ENCODE data around the gene OR2T35.

OR2T35 gene

DNA sequence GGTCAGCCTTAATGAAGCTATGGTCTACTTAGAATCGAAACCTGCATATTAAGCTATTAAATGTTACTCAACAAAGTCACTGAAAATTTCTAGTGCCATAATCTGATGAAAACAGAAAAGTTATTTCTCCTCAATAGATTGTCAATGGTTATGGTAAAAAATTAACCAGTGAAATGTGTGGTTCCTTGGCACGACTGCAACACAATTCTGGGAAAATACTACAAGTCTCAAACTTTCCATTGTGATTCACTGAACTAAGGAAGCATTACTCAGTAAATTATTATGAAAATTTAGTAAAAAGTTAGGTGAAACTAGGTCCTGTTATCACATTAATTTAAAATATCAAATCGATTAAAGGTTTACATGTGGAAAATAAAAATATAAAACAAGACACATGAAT lies 34.8 kb downstream of the OR2T35 start:
- DNase-seq (ENCODE audit: low read depth) = no peak
- TF ChIP-seq CTCF (conservative IDR thresholded peaks at IDR 0.05; ENCODE audit: low read length) = no peak
- H3K4me3 ChIP-seq (ENCODE audit: low read length) = no peak overlapping the region

- H3K4me3 ChIP-seq (ENCODE audit: low read length) = no peak overlapping the region
- no peak for DNase-seq (ENCODE audit: low read depth)
- TF ChIP-seq CTCF (conservative IDR thresholded peaks at IDR 0.05; ENCODE audit: low read length) = no peak
These were observed 45.7 kb downstream of the OR2T35 start for GRCh38 chr1:248599396-248599795.

GRCh38 chr1:248597589-248597988 lies 47.5 kb downstream of the OR2T35 start, which contains the start of gene OR2T10:
TSS of gene OR2T10 (minus strand) at chr1:248597700. CDS start at chr1:248593768, 3,932 bp downstream.
- no peak within 1 kb of the TSS for H3K4me3 ChIP-seq (ENCODE audit: low read length)
- no peak for TF ChIP-seq CTCF (conservative IDR thresholded peaks at IDR 0.05; ENCODE audit: low read length)
- no peak for DNase-seq (ENCODE audit: low read depth)

DNA sequence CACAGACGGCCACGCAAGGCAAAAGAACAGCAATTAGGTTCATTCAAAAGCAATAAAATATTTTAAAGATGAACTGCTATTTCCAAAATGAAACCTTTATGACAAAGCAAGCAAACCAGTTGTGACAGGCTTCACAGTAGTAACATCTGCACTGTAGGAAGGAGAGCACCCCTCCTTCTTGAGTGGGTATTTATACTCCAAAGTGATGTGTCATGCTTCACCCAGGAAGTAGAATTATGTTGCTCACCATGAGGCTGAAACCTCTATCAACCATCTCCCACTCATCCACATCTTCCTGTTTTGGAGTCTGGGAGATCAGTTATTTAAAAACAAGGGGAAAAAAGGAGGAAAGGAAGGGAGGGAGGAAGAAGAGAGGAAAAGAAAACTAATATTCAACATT lies 48.5 kb downstream of the OR2T35 start:
- H3K4me3 ChIP-seq (ENCODE audit: low read length) = no peak overlapping the region
- TF ChIP-seq CTCF (conservative IDR thresholded peaks at IDR 0.05; ENCODE audit: low read length) = no peak
- DNase-seq (ENCODE audit: low read depth) = no peak

GRCh38 chr1:248593226-248593625 lies 51.9 kb downstream of the OR2T35 start:
- DNase-seq (ENCODE audit: low read depth) = no peak
- no peak overlapping the region for H3K4me3 ChIP-seq (ENCODE audit: low read length)
- TF ChIP-seq CTCF (conservative IDR thresholded peaks at IDR 0.05; ENCODE audit: low read length) = no peak

DNA sequence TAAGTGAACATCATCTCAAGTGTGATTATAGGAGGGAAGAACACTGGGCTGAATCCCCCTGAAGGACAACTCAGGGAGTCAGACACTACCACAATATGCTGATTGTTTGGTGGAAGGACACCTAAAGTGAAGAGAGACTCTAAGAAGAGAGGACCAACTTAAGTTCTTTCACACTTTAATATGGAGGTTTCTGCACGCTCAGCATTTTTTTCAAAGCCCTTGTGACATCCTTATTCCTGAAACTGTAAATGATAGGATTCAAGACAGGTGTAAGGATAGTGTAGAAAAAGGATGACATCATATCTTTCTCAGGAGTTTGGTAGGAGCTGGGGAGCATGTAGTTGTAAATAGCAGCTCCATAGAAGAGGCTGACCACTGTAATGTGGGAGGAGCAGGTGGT lies 52.4 kb downstream of the OR2T35 start:
- TF ChIP-seq CTCF (conservative IDR thresholded peaks at IDR 0.05; ENCODE audit: low read length) = no peak
- no peak for DNase-seq (ENCODE audit: low read depth)
- H3K4me3 ChIP-seq (ENCODE audit: low read length) = no peak overlapping the region

- no peak for TF ChIP-seq CTCF (conservative IDR thresholded peaks at IDR 0.05; ENCODE audit: low read length)
- no peak for DNase-seq (ENCODE audit: low read depth)
- H3K4me3 ChIP-seq (ENCODE audit: low read length) = no peak overlapping the region
These were observed 55.0 kb downstream of the OR2T35 start for GRCh38 chr1:248590055-248590454.
